RKO (cell line): ENCODE measurements around the gene NKAIN1.
A peak's percentile ranks its signal among the peaks of the same experiment; 100 is the strongest.
"Not testable (repeated sequence)": the region's sequence is repeated elsewhere in the genome, so short reads cannot be mapped to it uniquely, and the experiment has no call there.

Experiments used
- DNase-seq: peaks from one replicate; pipeline ENCODE4 v3.0.0-alpha.2; 2016; ENCODE audit warnings: low spot score

Gene NKAIN1

GRCh38 chr1:31154000-31154631 is 85.6 kb downstream of the NKAIN1 start:
- no peak for DNase-seq

GRCh38 chr1:31153423-31153822 is 86.3 kb downstream of the NKAIN1 start:
- no peak for DNase-seq

DNA sequence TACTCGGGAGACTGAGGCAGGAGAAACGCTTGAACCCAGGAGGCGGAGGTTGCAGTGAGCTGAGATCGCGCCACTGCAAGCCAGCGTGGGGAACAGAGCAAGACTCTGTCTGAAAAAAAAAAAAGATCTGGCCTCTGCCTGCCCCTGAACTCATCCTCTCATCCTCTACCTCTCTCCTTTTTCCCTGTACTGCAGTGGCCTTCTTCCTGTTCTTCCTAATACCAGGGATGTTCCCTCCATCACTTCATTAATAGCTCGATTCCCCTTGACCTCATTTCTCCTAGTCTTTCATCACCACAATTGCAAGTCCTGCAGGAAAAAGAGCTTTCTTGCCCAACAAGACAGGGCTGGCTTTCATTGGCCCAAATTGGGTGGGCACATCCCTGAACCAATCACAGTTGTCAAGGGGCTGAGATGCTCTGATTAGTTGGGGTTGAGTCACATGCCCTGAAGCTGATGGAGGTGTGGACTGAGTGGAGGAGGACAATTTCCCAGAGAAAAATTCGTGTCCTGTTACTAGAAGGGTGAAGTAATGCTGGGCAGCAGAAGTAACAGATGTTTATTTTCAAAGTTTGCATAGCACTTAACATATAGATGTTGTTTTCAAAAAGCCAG is 87.4 kb downstream of the NKAIN1 start:
- peak; percentile 67 for DNase-seq

DNA sequence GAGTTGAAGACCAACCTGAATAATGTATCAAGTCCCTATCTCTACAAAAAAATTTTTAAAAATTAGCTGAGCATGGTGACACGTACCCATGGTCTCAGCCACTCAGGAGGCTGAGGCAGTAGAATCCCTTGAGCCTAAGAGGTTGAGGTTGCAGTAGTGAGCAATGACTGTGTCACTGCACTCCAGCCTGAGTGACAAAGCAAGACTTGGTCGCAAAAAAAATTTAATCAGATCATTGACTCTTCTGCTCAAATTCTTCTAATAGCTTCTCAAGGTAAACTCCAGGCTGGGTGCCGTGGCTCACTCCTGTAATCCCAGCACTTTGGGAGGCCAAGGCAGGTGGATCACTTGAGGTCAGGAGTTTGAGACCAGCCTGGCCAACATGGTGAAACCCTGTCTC is 88.3 kb downstream of the NKAIN1 start:
- peak; percentile 38 for DNase-seq

- DNase-seq: no peak
These were observed 91.3 kb downstream of the NKAIN1 start for GRCh38 chr1:31148409-31148808.

GRCh38 chr1:31145648-31146047 is 94.0 kb downstream of the NKAIN1 start:
- no peak for DNase-seq

DNA sequence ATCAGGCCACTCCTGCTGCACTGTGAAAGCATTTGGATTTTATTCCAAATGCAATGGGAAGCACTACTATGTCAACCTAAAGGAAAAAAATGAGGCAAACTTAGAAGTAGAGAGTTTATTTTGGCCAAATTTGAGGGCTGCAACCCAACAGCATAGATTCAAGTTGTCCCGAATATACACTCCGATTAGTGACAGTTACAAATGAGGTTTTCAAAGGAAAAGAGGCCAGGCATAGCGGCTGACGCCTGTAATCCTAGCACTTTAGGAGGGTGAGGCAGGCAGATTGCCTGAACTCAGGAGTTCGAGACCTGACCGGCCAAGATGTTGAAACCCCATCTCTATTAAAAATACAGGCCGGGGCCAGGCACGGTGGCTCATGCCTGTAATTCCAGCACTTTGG is 95.2 kb downstream of the NKAIN1 start:
- DNase-seq: no peak

DNA sequence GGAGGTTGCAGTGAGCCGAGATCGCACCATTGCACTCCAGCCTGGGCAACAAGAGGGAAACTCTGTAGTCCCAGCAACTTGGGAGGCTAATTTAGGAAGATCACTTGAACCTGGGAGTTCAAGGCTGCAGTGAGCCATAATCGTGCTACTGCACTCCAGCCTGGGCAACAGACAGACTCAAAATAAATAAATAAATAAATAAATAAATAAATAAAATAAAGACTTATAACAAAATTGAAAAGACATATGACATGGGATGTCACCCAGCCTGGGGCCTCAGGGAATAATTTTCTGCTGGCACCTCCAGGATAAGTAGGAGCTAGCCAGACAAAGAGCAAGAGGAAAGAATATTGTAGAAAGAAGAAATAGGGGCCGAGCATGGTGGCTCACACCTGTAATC is 96.2 kb downstream of the NKAIN1 start:
- DNase-seq: no peak

DNA sequence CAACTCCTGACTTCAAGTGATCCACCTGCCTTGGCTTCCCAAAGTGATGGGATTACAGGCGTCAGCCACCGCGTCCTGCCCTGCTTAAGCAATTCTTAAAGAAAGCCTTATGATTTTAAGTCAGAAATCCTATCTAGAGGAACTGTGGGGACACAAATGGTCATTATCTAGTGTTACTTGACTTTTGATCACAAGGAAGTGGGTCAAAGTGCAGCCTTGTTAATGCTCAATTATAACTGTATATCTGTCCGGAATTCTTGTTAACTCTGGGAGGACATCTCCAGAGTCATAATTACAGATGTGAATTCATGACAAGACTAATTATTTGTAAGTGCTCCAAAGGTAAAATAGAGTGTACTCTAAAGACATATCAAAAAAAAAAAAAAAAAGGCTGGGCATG is 97.3 kb downstream of the NKAIN1 start:
- DNase-seq: no peak

DNA sequence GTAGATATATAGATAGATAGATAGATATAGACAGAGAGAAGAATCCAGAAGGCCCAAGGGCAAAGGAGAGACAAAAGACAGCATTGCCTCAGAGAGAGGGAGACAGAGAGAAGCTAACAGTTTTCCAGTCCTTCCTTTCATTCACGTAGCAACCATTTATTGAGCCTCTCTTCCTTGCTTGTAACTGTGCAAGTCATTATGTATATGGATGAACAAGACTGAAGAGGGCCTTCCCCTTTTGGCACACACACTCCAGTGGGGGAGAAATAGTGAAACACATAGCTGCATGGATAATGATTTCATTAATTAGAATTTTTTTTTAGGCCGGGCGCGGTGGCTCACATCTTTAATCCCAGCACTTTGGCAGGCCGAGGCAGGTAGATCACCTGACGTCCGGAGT is 99.4 kb downstream of the NKAIN1 start:
- DNase-seq: no peak

DNA sequence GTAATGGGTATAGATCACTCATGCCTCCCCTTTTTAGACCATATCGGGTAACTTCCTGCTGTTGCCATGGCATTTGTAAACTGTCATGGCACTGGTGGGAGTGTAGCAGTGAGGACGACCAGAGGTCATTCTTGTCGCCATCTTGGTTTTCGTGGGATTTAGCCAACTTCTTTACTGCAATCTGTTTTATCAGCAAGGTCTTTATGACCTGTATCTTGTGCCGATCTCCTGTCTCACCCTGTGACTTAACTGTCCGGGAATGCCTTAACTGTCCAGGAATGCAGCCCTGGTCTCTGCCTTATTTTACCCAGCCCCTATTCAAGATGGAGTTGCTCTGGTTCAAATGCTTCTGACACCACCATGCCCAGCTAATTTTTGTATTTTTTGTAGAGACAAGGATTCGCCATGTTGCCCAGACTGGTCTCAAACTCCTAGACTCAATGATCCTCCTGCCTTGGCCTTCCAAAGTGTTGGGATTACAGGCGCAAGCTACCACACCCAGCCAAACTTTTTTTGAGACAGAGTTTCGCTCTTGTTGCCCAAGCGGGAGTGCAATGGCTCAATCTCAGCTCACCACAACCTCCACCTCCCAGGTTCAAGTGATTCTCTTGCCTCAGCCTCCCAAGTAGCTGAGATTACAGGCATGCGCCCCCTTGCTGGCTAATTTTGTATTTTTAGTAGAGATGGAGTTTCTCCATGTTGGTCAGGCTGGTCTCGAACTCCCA is 100.7 kb downstream of the NKAIN1 start:
- DNase-seq: not testable (repeated sequence)

DNA sequence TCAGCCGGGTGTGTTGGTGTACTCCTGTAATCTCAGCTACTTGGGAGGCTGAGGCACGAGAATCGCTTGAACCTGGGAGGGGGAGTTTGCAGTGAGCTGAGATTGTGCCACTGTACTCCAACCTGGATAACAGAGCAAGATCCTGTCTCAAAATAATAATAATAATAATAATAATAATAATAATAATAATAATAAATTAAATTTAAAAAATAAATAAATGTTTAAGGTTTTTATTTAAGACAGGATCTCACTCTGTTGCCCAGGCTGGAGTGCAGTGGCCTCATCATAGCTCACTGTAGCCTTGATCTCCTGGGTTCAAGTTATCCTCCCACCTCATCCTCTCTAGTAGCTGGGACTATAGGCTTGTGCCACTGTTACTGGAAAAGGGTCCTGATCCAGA is 101.8 kb downstream of the NKAIN1 start:
- DNase-seq: not testable (repeated sequence)

DNA sequence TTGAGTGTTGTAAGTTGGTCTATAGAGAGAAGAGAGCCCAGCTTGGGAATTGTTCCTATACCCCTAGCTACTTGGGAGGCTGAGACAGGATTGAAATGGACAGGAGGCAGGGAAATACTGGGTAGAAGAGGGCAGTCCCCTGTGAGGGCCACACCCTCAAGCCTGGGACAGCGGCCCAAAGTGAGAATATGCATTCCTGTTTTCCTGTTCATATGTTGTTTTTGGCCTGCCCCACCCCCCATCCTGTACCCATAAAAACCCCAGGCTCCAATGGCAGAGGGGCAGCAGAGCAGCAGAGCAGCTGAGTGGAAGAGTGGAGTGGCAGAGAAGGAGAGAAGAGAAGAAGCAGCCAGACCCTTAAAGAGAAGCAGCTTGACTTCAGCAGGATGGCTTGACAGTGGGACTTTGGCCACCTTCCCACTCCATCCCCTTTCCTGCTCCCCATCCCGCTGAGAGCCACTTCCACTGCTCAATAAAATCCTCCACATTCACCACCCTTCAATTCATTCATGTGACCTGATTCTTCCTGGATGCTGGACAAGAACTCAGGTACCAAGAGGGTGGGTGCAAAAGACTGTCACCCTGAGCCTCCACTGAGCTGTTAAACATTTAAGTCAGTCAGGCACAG is 103.6 kb downstream of the NKAIN1 start:
- DNase-seq: no peak

DNA sequence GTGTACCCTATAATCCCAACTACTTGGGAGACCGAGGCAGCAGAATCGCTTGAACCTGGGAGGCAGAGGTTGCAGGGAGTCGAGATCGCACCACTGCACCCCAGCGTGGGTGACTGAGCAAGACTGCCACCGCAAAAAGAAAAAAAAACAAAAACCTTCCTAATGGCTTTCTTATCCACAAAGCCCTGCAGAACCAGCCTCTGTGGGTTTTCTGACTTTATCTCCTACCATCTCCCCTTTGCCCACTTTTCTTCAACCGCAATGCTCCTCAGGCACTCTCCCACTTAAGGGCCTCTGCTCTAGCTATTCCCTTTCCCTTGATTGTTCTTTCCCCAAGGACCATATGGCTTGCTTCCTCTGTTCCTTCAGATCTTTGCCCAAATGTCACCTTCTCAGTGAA is 106.3 kb downstream of the NKAIN1 start:
- no peak for DNase-seq
